Right atrium auricular region (tissue), 2 donors: Measurements from ENCODE around the gene LPP. TPM values are rescaled to one million over a fixed set of nuclear protein-coding genes. Genes with fewer than 3 reads are reported as not detected.

Source experiments
- DNase-seq: peaks from one replicate; pipeline ENCODE4 v3.0.0-alpha.2; 2019; ENCODE audit warnings: low spot score
- H3K27ac ChIP-seq, 2 donors: fragments of 200-600 bp; sonication (generic); 1 replicate in 1 of 2; 2 replicates in 1 of 2; pipeline ENCODE4 v1.5.1; 2016 to 2019
- H3K27me3 ChIP-seq, 2 donors: fragments of 200-600 bp; sonication (generic); one replicate each; pipeline versions ENCODE4 v1.5.1 to v1.6.0; 2017 to 2019
- H3K36me3 ChIP-seq: fragments of 200-600 bp; sonication (generic); one replicate; pipeline ENCODE4 v1.5.1; 2016
- H3K4me1 ChIP-seq, 2 donors: fragments of 200-600 bp; sonication (generic); one replicate each; pipeline versions ENCODE4 v1.5.1 to v1.6.0; 2017 to 2019
- H3K4me3 ChIP-seq, 2 donors: fragments of 200-600 bp; sonication (generic); 1 replicate in 1 of 2; 2 replicates in 1 of 2; pipeline ENCODE4 v1.5.1; 2017 to 2019; ENCODE audit warnings: mild to moderate bottlenecking in 1 of 2, moderate library complexity in 1 of 2
- H3K9me3 ChIP-seq, 2 donors: fragments of 200-600 bp; sonication (generic); one replicate each; pipeline ENCODE4 v1.5.1; 2019
- CTCF ChIP-seq, 2 donors: fragments of 200-600 bp; sonication (generic); IDR thresholded peaks; one replicate each; pipeline ENCODE4 v1.5.1; 2019; ENCODE audit warnings: antibody characterized with exemption in 2 of 2
- total RNA-seq, 2 donors: library from RNA; depleted of rRNA; stranded (reverse); fragments of >200 nt; gene quantifications; one replicate each; pipeline ENCODE4 v1.1.0, GENCODE V29; 2016

LPP gene
- total RNA-seq, 2 donors from 2014 or later, result 117 to 186 TPM

DNA sequence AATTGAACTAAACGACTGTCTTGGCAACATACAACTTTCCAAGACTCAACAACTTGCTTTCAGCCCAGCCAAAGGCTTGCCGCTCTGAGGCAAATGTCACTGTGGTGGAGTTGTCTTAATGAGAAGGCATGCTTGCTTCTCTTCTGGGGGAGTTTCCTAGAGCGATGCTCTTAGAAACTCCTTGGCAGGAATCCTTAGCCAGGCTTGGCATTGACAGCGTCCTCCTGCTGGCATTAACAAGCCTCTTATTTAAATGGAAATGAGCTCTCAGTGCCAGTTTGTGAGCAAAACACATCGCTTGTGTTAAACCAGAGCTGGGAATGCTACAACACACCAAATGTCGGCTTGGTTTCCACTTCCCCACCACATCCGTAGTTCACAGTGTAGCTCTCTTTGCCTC, 752.3 kb downstream of the LPP start:
- no peak overlapping the region for H3K27ac ChIP-seq
- no peak overlapping the region for H3K4me3 ChIP-seq
- DNase-seq, result no peak
- H3K4me1 ChIP-seq, result peaks cover 0 to 7% of the 10 kb centered on the region in 2 donors
- H3K36me3 ChIP-seq, result no peaks in the 10 kb centered on the region
- no peak for TF ChIP-seq CTCF (IDR thresholded peaks at IDR 0.05)
- no peaks in the 10 kb centered on the region for H3K9me3 ChIP-seq
- H3K27me3 ChIP-seq, result no peaks in the 10 kb centered on the region

DNA sequence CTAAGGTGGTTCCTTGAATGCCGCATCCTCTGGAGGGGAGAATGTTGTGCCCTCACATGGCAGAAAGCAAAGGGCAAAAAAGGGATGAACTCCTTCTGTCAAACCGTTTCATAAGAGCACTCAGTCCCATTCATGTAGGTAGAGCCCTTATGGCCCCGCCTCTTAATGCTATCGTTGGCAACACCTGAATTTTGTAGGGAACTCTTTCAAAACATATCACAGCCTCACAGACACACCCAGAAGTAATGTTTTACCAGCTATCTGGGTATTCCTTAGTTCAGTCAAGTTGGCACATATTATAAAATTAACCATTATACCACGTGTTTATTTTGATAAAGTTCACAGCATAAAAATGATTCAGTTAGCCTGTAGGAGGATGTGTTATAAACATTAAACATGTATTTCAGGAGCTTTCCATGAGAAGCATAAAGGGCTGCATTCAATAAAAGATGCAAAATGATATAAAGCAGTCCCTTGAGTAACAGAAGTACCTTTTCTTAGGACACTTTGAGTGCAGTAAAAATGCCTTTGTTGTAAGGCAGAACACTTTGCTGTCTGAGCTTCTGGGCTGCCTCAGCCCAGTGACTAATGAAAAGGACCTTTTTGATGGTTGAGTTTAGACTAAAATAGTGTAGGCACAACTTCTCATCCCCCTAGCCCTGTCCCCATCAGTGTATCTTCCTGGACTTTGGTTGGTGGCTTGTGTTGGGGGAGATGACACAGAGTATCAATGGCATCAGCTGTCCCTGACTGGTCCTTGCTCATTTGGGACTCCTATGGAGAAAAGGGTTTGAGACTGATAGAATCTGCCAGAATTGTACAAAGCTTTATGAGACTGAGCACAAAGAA, 754.3 kb downstream of the LPP start:
- no peak overlapping the region for H3K27ac ChIP-seq
- no peak for TF ChIP-seq CTCF (IDR thresholded peaks at IDR 0.05)
- H3K4me3 ChIP-seq, result no peak overlapping the region
- H3K36me3 ChIP-seq, result no peaks in the 10 kb centered on the region
- DNase-seq, result no peak
- peaks cover 0 to 2% of the 10 kb centered on the region in 2 donors for H3K9me3 ChIP-seq
- no peaks in the 10 kb centered on the region for H3K27me3 ChIP-seq
- H3K4me1 ChIP-seq, result no peaks in the 10 kb centered on the region

- no peaks in the 10 kb centered on the region for H3K4me1 ChIP-seq
- no peak for DNase-seq
- H3K4me3 ChIP-seq, result no peak overlapping the region
- H3K27ac ChIP-seq, result no peak overlapping the region
- no peaks in the 10 kb centered on the region for H3K36me3 ChIP-seq
- no peak for TF ChIP-seq CTCF (IDR thresholded peaks at IDR 0.05)
- H3K27me3 ChIP-seq, result no peaks in the 10 kb centered on the region
- peaks cover 0 to 2% of the 10 kb centered on the region in 2 donors for H3K9me3 ChIP-seq
Observed at GRCh38 chr3:188911026-188911850, 757.3 kb downstream of the LPP start.

DNA sequence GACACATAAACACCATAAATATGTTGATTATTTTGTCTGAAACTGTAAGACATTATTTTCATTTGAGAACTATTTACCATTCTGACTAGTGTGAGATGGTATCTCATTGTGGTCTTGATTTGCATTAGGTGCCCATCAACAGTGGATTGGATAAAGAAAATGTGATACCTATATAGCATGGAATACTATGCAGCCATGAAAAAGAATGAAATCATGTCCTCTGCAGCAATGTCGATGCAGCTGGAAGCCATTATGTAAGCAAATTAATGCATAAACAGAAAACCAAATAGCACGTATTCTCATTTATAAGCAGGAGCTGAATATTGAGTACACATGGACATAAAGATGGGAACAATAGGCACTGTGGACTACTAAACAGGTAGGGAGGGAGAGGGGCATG, 759.1 kb downstream of the LPP start:
- TF ChIP-seq CTCF (IDR thresholded peaks at IDR 0.05), result no peak
- Histone ChIP-seq H3K4me3 (no peak overlapping the region), H3K27me3 (no peaks in the 10 kb centered on the region), H3K36me3 (no peaks in the 10 kb centered on the region), H3K4me1 (peaks cover 0 to 14% of the 10 kb centered on the region in 2 donors), H3K27ac (no peak overlapping the region), H3K9me3 (peaks cover 0 to 2% of the 10 kb centered on the region in 2 donors)
- no peak for DNase-seq

GRCh38 chr3:188914552-188914951, 760.6 kb downstream of the LPP start:
- no peaks in the 10 kb centered on the region for H3K27me3 ChIP-seq
- no peak for TF ChIP-seq CTCF (IDR thresholded peaks at IDR 0.05)
- H3K4me3 ChIP-seq, result no peak overlapping the region
- peaks cover 0 to 14% of the 10 kb centered on the region in 2 donors for H3K4me1 ChIP-seq
- peak overlapping the region in 1 of 2 donors; percentile 27 for H3K27ac ChIP-seq
- H3K36me3 ChIP-seq, result no peaks in the 10 kb centered on the region
- H3K9me3 ChIP-seq, result peaks cover 0 to 2% of the 10 kb centered on the region in 2 donors
- DNase-seq, result no peak
